Measurements from ENCODE around the gene COX7A1. TPM values are rescaled to one million over a fixed set of nuclear protein-coding genes. Genes with fewer than 3 reads are reported as not detected.

The COX7A1 gene
- total RNA-seq, 1 experiment from 2014 or later: not detected

- Mint-ChIP-seq H3K36me3 (ENCODE audit: insufficient read depth in 1 of 3, low read depth in 3 of 3) (peaks cover 16 to 55% (median 41%) of the 10 kb centered on the region in 3 experiments), H3K4me1 (peaks cover 32 to 37% of the 10 kb centered on the region in 2 experiments), H3K27me3 (ENCODE audit: low read depth) (no peaks in the 10 kb centered on the region; the same call in none of the 2 replicates), H3K4me3 (no peak overlapping the region), H3K9me3 (no peaks in the 10 kb centered on the region), H3K27ac (peak overlapping the region in 1 of 3 experiments; percentile 50; a peak in 1 of 7 replicates)
- Histone ChIP-seq H2BK5ac (ENCODE audit: insufficient read length, low read length) (no peak overlapping the region), H3K4me2 (ENCODE audit: insufficient read depth, insufficient read length, low read length) (no peak overlapping the region), H3K23ac (ENCODE audit: insufficient read length, low read depth, low read length) (no peak overlapping the region), H2BK12ac (ENCODE audit: insufficient read length, low read depth, low read length) (no peak overlapping the region), H2AFZ (ENCODE audit: low read length) (no peak overlapping the region), H3K27me3 (ENCODE audit: insufficient read depth, low read length) (no peaks in the 10 kb centered on the region), H3K79me1 (ENCODE audit: insufficient read depth, low read depth, low read length, poor library complexity, severe bottlenecking) (no peaks in the 10 kb centered on the region), H3K18ac (ENCODE audit: insufficient read length, low read depth, low read length) (no peak overlapping the region), H2AK5ac (ENCODE audit: insufficient read length, low read length) (no peak overlapping the region), H3T11ph (ENCODE audit: low read length) (no peak overlapping the region), H2BK15ac (ENCODE audit: low read depth, low read length) (no peak overlapping the region), H3K9me3 (ENCODE audit: control insufficient read depth, low read depth, low read length) (no peaks in the 10 kb centered on the region), H4K20me1 (ENCODE audit: control insufficient read depth, insufficient read depth, insufficient read length) (no peaks in the 10 kb centered on the region), H3K27ac (ENCODE audit: insufficient read length, low read depth, low read length) (no peak overlapping the region), H3K4ac (ENCODE audit: low read depth, low read length) (no peak overlapping the region), H3K79me2 (ENCODE audit: insufficient read depth, low read length) (no peaks in the 10 kb centered on the region), H4K91ac (ENCODE audit: insufficient read length, low read depth, low read length) (no peak overlapping the region), H4K8ac (replicated peaks; ENCODE audit: insufficient read length, low read depth, low read length) (no peak overlapping the region), H3K14ac (ENCODE audit: insufficient read depth, low read length) (no peak overlapping the region), H2BK120ac (ENCODE audit: low read depth, low read length, poor library complexity, severe bottlenecking) (no peak overlapping the region), H3K56ac (ENCODE audit: insufficient read length, low read depth, low read length) (no peak overlapping the region), H3K23me2 (ENCODE audit: insufficient read length, low read depth, low read length, poor library complexity, severe bottlenecking) (no peaks in the 10 kb centered on the region), H4K5ac (ENCODE audit: insufficient read length, low read depth, low read length) (no peak overlapping the region), H3K4me1 (ENCODE audit: insufficient read depth, low read length) (peaks cover 2% of the 10 kb centered on the region; the same call in 1 of the 2 replicates), H2BK20ac (ENCODE audit: low read depth, low read length, poor library complexity, severe bottlenecking) (no peak overlapping the region), H3K9ac (ENCODE audit: extremely low read depth, insufficient read length, low read length) (no peak overlapping the region)
- no peak for TF ChIP-seq CTCF (conservative IDR thresholded peaks at IDR 0.05)
- DNase-seq: no peak
- WGBS (ENCODE audit: extremely low coverage, insufficient read length, low lambda C conversion rate): no CpG with 5 or more reads among the region's 3 CpGs
Observed at GRCh38 chr19:36108684-36109083, 43.6 kb downstream of the COX7A1 start.
